ENCODE results near the gene SLIT3.

Gene SLIT3

GRCh38 chr5:169097374-169098326, 203.3 kb downstream of the SLIT3 start:
- Histone ChIP-seq H3K36me3 (ENCODE audit: insufficient read depth, low read length) (no peaks in the 10 kb centered on the region), H3K4me2 (ENCODE audit: low read length) (no peak overlapping the region), H3K9ac (ENCODE audit: low read depth, low read length) (no peak overlapping the region), H3K4me3 (ENCODE audit: low read length) (no peak overlapping the region), H3K27me3 (ENCODE audit: control insufficient read depth, insufficient read depth, low read length) (no peaks in the 10 kb centered on the region), H3K9me3 (replicated peaks; ENCODE audit: low read length) (no peaks in the 10 kb centered on the region), H3K4me1 (ENCODE audit: control insufficient read depth, insufficient read depth, low read length) (peaks cover 14% of the 10 kb centered on the region)

- no peaks in the 10 kb centered on the region for H3K36me3 ChIP-seq (ENCODE audit: insufficient read depth, low read length)
Observed at GRCh38 chr5:169095976-169096375, 205.0 kb downstream of the SLIT3 start.

GRCh38 chr5:169095410-169095960, 205.5 kb downstream of the SLIT3 start:
- no peaks in the 10 kb centered on the region for H3K9me3 ChIP-seq (replicated peaks; ENCODE audit: low read length)
- H3K4me1 ChIP-seq (ENCODE audit: control insufficient read depth, insufficient read depth, low read length): peaks cover 12% of the 10 kb centered on the region
- no peak overlapping the region for H3K9ac ChIP-seq (ENCODE audit: low read depth, low read length)
- H3K27me3 ChIP-seq (ENCODE audit: control insufficient read depth, insufficient read depth, low read length): no peaks in the 10 kb centered on the region
- H3K4me2 ChIP-seq (ENCODE audit: low read length): peak overlapping the region; percentile 6
- H3K4me3 ChIP-seq (ENCODE audit: low read length): no peak overlapping the region
- no peaks in the 10 kb centered on the region for H3K36me3 ChIP-seq (ENCODE audit: insufficient read depth, low read length)

More at GRCh38 chr5:169095976-169096375, 205.0 kb downstream of the SLIT3 start:
- Histone ChIP-seq H3K9ac (ENCODE audit: low read depth, low read length) (no peak overlapping the region), H3K4me2 (ENCODE audit: low read length) (no peak overlapping the region), H3K4me3 (ENCODE audit: low read length) (no peak overlapping the region), H3K27me3 (ENCODE audit: control insufficient read depth, insufficient read depth, low read length) (no peaks in the 10 kb centered on the region), H3K4me1 (ENCODE audit: control insufficient read depth, insufficient read depth, low read length) (peaks cover 14% of the 10 kb centered on the region), H3K9me3 (replicated peaks; ENCODE audit: low read length) (no peaks in the 10 kb centered on the region)

GRCh38 chr5:169094586-169095409, 206.1 kb downstream of the SLIT3 start:
- H3K9me3 ChIP-seq (replicated peaks; ENCODE audit: low read length): no peaks in the 10 kb centered on the region
- no peaks in the 10 kb centered on the region for H3K27me3 ChIP-seq (ENCODE audit: control insufficient read depth, insufficient read depth, low read length)
- no peak overlapping the region for H3K9ac ChIP-seq (ENCODE audit: low read depth, low read length)
- peaks cover 6% of the 10 kb centered on the region for H3K4me1 ChIP-seq (ENCODE audit: control insufficient read depth, insufficient read depth, low read length)
- peak overlapping the region; percentile 6 for H3K4me2 ChIP-seq (ENCODE audit: low read length)
- no peak overlapping the region for H3K4me3 ChIP-seq (ENCODE audit: low read length)
- H3K36me3 ChIP-seq (ENCODE audit: insufficient read depth, low read length): no peaks in the 10 kb centered on the region

GRCh38 chr5:169091396-169091980, 209.5 kb downstream of the SLIT3 start:
- H3K36me3 ChIP-seq (ENCODE audit: insufficient read depth, low read length): no peaks in the 10 kb centered on the region

GRCh38 chr5:169089343-169089742, 211.6 kb downstream of the SLIT3 start:
- Histone ChIP-seq H3K4me3 (ENCODE audit: low read length) (no peak overlapping the region), H3K9ac (ENCODE audit: low read depth, low read length) (no peak overlapping the region), H3K4me1 (ENCODE audit: control insufficient read depth, insufficient read depth, low read length) (no peaks in the 10 kb centered on the region), H3K27me3 (ENCODE audit: control insufficient read depth, insufficient read depth, low read length) (no peaks in the 10 kb centered on the region), H3K9me3 (replicated peaks; ENCODE audit: low read length) (no peaks in the 10 kb centered on the region), H3K4me2 (ENCODE audit: low read length) (no peak overlapping the region), H3K36me3 (ENCODE audit: insufficient read depth, low read length) (no peaks in the 10 kb centered on the region)

More at GRCh38 chr5:169091396-169091980, 209.5 kb downstream of the SLIT3 start:
- Histone ChIP-seq H3K4me2 (ENCODE audit: low read length) (no peak overlapping the region), H3K9me3 (replicated peaks; ENCODE audit: low read length) (no peaks in the 10 kb centered on the region), H3K27me3 (ENCODE audit: control insufficient read depth, insufficient read depth, low read length) (no peaks in the 10 kb centered on the region), H3K4me1 (ENCODE audit: control insufficient read depth, insufficient read depth, low read length) (peaks cover 5% of the 10 kb centered on the region), H3K9ac (ENCODE audit: low read depth, low read length) (no peak overlapping the region), H3K4me3 (ENCODE audit: low read length) (no peak overlapping the region)

- Histone ChIP-seq H3K36me3 (ENCODE audit: insufficient read depth, low read length) (no peaks in the 10 kb centered on the region), H3K4me3 (ENCODE audit: low read length) (no peak overlapping the region), H3K4me1 (ENCODE audit: control insufficient read depth, insufficient read depth, low read length) (no peaks in the 10 kb centered on the region), H3K9me3 (replicated peaks; ENCODE audit: low read length) (no peaks in the 10 kb centered on the region), H3K9ac (ENCODE audit: low read depth, low read length) (no peak overlapping the region), H3K27me3 (ENCODE audit: control insufficient read depth, insufficient read depth, low read length) (no peaks in the 10 kb centered on the region), H3K4me2 (ENCODE audit: low read length) (no peak overlapping the region)
Observed at GRCh38 chr5:169088028-169088725, 212.8 kb downstream of the SLIT3 start.

GRCh38 chr5:169085636-169086035, 215.3 kb downstream of the SLIT3 start:
- H3K9me3 ChIP-seq (replicated peaks; ENCODE audit: low read length): no peaks in the 10 kb centered on the region
- no peaks in the 10 kb centered on the region for H3K4me1 ChIP-seq (ENCODE audit: control insufficient read depth, insufficient read depth, low read length)
- H3K4me3 ChIP-seq (ENCODE audit: low read length): no peak overlapping the region
- no peak overlapping the region for H3K9ac ChIP-seq (ENCODE audit: low read depth, low read length)
- no peaks in the 10 kb centered on the region for H3K27me3 ChIP-seq (ENCODE audit: control insufficient read depth, insufficient read depth, low read length)
- no peak overlapping the region for H3K4me2 ChIP-seq (ENCODE audit: low read length)
- no peaks in the 10 kb centered on the region for H3K36me3 ChIP-seq (ENCODE audit: insufficient read depth, low read length)

- Histone ChIP-seq H3K4me1 (ENCODE audit: control insufficient read depth, insufficient read depth, low read length) (no peaks in the 10 kb centered on the region), H3K9me3 (replicated peaks; ENCODE audit: low read length) (no peaks in the 10 kb centered on the region), H3K9ac (ENCODE audit: low read depth, low read length) (no peak overlapping the region), H3K36me3 (ENCODE audit: insufficient read depth, low read length) (no peaks in the 10 kb centered on the region), H3K4me2 (ENCODE audit: low read length) (no peak overlapping the region), H3K27me3 (ENCODE audit: control insufficient read depth, insufficient read depth, low read length) (no peaks in the 10 kb centered on the region), H3K4me3 (ENCODE audit: low read length) (no peak overlapping the region)
Observed at GRCh38 chr5:169085212-169085611, 215.7 kb downstream of the SLIT3 start.

GRCh38 chr5:169084775-169085174, 216.2 kb downstream of the SLIT3 start:
- no peaks in the 10 kb centered on the region for H3K9me3 ChIP-seq (replicated peaks; ENCODE audit: low read length)
- no peaks in the 10 kb centered on the region for H3K36me3 ChIP-seq (ENCODE audit: insufficient read depth, low read length)
- no peaks in the 10 kb centered on the region for H3K4me1 ChIP-seq (ENCODE audit: control insufficient read depth, insufficient read depth, low read length)
- H3K4me2 ChIP-seq (ENCODE audit: low read length): no peak overlapping the region
- H3K4me3 ChIP-seq (ENCODE audit: low read length): no peak overlapping the region
- no peak overlapping the region for H3K9ac ChIP-seq (ENCODE audit: low read depth, low read length)
- H3K27me3 ChIP-seq (ENCODE audit: control insufficient read depth, insufficient read depth, low read length): no peaks in the 10 kb centered on the region

All from skeletal muscle satellite cell (primary cell).